GM18511 (cell line): ENCODE measurements around the gene FGF11.
"Not testable (repeated sequence)": the region's sequence is repeated elsewhere in the genome, so short reads cannot be mapped to it uniquely, and the experiment has no call there.

Experiments used
- ATAC-seq: cut with Tn5 transposase; IDR thresholded peaks from one replicate; pipeline ENCODE4 v1.9.1; 2021; ENCODE audit warnings: mild to moderate bottlenecking, moderate library complexity; ENCODE audit not compliant: unreplicated experiment

FGF11 gene

DNA sequence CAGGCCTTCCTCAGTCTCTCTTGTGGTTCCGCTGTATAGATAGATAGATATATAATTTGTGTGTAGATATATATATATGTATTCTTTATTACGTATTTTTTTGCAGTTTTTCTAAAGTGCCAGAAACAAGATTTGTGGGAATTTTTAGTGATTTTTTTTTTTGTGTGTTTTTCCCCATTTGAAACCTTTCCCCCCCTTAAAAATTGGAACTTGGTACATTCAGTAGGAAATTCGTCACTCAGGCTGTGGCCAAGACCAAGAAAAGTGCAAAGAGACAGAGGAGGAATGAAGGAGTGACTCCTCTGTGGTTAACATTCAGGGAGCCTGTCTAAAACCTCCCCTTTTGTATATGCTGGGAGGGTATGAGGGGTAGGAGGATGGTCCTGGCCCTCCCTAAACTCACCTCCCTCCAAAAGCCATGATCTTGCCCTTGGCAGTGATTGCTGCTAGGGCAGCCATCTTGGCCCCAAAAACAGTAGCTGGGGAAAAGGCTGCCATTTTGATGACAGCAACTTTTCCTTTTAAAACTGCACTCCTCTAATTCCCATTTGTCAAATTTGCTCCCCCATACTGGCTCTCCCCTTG, 20.7 kb downstream of the FGF11 start:
- no peak for ATAC-seq

DNA sequence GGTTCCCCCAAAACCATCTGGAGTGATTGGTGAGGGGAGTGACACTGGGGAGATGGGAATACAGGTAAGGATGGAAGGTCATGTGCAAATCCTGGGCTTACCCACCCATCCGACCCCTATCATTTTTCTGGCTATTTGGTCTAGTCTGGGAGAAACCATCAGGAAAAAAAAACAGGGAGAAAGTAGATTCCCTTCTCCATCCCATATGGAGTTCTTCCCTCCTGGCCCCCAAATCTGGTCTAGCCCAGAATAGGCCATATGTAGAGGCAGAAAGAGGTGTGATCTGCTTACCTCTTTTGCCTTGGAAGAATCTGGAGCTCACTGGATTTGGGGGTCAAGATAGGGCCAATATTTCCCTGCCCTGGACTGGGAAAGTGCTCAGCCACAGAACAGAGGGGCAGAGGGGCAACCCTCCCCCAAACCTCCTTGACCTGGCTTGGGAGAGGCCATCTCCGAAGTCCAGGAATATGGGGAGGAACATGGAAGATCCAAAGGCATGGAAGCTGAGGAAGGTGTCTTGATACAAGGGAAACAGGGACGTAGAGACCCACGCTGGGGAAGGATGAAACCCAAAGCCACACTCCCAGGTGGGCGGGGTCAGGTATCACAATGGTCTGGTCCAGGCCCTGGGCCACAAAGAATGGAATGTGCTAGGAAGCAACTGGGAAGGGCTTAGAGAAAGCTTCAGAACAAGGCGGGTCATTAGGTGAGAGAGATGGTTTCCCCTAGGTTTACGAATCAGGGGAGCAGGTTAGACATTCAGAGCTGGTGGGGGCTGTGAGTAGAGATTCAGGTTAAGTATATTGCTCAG, 21.7 kb downstream of the FGF11 start:
- ATAC-seq: no peak

DNA sequence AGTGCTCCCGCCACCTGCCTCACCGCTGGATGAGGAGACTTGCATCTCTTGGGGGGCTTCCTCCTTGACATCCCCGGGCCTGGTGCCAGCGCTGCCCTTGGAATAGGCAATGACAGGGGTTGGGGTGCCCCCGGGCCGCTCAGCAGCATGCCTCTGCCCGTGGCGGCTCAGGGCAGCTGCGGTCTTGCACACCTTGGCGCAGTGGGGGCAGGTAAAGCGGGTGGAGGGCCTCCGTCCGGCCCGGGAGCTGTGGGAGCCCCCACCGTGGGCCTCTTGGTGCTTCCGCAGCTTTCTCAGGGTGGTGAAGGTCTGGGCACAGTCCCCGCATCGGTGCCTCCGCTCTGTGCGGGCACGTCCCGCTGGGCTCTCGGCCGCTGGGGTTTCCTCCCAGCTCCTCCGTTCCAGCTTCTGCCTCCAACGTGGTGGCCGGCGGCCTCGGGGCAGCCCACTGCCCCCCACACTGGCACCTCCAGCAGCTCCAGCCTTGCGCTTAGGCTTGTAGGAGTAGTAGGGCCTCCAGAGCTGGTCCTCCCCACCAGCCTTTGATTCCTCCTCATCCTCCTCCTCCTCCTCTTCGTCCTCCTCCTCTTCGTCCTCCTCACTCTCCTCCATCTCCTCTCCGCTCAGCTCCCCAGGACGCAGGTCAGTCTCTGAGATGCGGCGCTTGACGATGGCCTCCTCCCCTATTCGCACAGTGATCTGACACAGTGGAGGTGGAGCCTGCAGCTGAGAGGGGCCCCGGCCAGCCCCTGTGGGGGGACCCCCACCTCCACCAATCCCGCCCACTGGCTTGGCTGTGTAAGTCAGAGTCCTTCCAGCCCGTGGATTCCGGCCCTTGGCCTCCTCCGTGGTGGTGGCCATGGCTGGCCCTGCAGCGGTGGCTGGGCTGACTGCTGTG, 23.4 kb downstream of the FGF11 start:
- ATAC-seq: no peak

DNA sequence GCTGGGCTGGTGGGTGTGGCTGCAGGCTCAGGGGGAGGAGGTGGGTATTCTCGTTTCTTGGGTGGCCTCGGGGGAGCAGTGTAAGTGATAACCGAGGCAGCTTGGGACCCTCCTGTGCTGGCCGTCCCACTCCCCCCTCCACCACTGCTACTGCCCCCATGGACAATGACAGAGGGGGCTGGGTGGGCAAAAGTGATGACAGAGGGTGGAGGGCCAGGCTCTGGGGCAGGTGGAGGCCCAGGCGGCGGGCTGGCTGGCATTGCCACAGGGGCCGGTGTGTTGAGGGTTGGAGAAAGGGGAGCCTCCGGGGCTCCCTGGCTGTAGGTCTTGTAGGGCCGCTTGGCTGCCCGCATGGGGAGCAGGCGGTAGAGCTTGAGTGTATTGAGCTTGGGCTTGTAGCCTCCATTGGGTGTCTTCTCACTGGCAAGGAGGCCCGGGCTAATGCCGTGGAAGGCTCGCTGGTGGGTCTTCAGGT, 24.1 kb downstream of the FGF11 start:
- no peak for ATAC-seq

DNA sequence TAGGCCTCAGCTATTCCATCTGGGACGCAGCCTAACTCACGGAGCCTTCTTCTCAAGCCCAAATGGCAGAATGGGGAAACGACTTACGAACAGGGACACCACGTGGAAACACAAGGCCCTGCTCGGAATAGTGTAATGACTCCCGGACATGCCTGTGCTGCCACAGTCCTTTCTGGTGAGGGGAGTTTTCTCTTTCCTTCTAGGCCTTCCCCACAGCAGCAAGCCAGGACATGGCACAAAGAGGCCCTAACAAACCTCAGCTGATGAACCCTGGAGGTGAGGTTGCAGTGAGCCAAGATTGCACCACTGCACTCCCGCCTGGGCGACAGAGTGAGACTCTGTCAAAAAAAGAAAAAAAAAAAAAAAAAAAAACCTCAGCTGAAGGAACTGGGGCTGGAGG, 24.8 kb downstream of the FGF11 start:
- ATAC-seq: no peak

DNA sequence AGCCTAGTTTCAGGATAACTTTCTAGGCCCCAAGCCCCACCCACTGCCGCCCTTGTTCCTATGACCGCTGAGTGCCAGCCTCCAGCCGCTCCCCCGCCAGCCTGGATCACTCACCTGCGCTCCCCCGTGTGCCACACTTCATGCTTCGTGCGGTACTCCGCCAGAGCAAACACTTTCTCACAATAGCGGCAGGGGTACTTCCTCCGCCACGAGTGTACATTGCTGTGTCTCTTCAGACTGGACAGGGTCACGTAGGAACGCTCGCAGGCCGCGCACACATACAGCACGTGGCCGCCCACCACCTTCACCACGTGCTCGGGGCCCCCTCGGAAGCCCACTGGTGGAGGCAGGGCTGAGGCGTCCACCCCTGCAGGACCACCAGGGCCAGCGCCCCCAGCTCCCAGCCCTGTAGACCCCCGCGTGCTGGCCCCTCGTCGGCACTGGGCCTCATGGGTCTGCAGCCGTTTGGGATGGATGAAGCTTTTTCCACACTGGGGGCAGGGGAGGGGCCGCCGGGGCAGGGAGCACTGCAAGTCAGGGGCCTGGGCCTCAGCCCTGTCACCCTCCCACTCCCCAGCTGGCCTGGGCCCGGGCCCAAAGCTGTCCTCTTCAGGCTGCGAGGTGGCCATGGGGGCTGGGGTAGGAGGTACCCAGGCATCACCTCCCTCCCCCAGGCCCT, 26.4 kb downstream of the FGF11 start:
- no peak for ATAC-seq

DNA sequence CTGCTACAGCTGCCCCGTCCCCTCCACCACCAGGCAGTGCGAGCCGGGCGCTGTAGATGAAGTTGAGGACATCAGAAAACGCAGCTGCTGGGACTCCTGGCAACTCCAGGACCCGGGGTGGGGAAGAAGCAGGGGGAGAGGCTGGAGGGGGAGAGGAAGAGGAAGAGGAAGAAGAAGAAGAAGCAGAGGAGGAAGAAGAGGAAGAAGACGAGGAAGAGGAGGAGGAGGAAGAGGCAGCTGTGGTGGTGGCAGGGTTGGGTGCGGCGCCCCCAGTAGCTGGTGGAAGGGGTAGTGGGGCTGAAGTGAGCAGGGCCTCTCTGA, 27.0 kb downstream of the FGF11 start:
- ATAC-seq: no peak

DNA sequence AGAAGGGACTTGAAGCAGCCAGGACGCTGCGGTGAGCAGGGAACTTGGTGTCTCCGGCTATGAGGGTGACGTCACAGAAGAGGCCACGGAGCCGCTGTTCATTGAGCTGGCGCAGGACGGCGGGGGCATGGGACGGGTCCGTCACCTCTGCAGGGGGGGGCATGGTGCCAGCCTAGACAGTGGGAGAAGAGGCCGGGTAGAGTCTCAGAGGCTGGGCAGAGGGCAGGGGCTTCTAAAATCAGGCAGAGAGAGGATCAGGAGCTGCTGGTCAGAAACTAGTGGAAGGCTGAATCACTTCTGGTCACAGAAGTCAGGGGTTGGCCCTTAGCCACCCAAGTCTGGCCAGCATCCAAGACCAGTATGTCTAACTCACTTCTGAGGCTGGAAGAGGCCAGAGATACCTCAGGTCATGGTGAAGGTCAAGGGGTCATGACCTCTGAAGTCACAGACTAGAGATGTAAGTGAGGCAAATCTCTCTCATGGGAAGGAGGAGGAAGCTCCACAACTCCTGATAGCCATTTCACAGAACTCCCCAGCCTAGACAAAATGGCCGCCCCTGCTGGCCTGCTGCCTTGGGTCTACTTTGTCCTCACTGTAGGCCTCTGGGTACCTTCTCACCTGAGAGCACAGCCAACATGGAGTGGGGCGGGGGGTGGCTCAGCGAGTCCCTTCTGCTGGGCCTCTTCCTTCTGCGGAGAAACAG, 27.5 kb downstream of the FGF11 start:
- ATAC-seq: no peak

DNA sequence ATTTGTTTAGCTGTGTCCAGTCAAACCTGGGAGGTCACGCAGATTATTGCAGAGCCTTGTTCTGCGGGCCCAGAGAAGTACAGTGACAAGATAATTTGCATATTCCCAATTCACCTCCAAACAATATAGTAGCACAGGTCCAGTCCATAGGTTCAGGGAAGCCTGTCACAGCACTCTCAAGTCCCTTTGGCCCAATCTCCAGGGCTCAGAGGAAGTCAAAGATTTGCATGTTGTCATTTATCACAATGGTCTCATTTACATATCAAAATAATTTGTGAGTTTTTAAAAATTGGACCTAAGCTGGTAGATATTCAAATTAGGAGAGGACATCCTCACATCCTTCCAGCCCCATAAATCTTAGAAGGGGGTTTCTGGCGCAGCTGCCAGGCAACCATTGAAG, 28.2 kb downstream of the FGF11 start:
- ATAC-seq: no peak

DNA sequence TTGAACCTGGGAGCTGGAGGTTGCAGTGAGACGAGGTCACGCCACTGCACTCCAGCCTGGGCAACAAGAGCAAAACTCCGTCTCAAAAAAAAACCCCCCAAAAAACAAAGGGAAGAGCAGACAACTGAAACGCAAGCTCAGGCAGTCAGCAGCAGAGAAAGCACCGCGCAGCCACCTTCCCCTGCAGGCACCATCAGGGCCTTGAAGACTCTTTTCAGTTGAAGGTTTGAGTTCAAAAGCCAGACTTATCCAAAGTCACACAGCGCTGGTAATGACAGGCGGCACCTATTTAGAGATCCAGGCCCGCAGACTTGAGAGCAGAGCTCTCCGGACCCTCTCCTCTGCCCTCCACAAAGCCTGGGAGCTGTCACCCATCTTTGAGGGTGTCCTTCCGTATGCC, 29.0 kb downstream of the FGF11 start:
- ATAC-seq: no peak

DNA sequence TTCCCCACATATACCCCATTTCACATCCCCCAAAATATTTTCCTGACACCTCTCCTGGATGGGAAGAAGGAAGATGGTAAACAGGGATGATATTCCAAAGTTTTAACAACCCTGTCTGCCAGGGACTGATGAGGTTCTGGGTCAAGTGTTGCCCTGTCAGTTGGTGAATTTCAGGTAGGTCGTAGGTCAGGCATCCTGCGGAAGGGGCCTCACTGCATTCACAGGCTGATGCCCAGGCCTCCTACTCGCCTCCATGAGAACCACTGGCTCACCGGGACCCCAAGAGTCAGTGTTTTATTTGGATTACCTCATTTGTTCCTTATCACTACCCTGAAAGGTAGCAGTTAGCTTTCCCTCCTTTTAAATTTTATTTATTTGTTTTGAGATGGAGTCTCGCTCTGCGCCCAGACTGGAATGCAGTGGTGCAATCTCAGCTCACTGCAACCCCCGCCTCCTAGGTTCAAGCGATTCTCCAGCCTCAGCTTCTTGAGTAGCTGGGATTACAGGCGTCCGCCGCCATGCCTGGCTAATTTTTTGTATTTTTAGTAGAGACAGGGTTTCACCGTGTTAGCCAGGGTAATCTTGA, 29.6 kb downstream of the FGF11 start:
- no peak for ATAC-seq

DNA sequence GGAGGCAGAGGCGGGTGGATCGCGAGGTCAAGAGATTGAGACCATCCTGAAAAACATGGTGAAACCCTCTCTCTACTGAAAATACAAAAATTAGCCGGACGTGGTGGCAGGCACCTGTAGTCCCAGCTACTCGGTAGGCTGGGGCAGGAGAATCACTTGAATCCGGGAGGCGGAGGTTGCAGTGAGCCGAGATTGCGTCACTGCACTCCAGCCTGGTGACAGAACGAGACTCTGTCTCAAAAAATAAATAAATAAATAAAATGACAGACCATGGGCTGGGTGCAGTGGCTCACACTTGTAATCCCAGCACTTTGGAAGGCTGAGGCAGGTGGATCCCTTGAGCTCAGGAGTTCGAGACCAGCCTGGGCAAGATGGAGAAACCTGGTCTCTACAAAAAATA, 30.5 kb downstream of the FGF11 start:
- ATAC-seq: not testable (repeated sequence)

DNA sequence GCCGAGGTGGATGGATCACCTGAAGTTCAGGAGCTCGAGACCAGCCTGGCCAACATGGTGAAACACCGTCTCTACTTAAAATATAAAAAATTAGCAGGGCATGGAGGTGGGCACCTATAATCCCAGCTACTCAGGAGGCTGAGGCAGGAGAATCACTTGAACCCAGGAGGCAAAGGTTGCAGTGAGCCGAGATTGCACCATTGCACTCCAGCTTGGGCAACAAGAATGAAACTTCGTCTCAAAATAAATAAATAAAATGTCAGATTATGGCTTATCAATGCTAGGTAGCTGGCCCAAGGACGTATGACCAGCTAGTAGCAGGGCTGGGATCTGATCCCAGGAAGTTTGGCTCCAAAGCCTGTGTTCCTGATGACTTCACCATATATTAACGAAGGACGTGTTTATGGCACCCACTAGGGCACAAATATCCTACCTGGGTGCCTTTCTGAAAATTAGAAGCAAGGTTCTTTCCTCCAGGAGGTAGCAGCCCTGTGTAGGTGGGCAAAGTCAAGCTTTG, 31.2 kb downstream of the FGF11 start:
- not testable (repeated sequence) for ATAC-seq

DNA sequence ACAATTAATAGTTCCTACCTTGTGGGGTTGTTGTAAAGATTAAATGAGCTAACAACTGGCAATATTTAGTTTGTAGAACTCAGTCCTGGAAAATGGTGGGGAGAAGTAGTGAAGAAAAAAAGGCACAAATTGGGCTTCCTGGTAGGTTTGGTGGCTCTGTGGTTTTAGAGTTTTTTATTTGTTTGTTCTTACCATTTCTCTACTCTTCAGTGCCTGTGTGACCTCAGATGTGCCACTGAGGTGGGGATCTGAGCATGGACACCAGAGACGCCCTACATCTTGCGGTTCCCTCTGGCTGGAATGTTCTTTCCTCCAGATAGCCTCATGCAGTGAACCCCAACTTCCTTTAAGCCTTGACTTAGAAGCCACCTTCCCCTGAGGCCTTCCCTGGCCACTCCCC, 32.4 kb downstream of the FGF11 start:
- ATAC-seq: no peak

DNA sequence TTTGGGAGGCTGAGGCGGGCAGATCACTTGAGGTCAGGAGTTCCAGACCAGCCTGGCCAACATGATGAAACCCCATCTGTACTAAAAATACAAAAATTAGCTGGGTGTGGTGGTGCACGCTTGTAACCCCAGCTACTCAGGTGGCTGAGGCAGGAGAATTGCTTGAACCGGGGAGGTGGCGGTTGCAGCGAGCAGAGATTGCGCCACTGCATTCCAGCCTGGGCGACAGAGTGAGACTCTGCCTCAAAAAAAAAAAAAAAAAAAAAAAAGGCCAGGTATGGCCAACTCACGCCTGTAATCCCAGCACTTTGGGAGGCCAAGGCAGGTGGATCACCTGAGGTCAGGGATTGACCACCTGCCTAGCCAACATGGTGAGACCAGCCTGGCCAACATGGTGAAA, 35.5 kb downstream of the FGF11 start:
- ATAC-seq: not testable (repeated sequence)

DNA sequence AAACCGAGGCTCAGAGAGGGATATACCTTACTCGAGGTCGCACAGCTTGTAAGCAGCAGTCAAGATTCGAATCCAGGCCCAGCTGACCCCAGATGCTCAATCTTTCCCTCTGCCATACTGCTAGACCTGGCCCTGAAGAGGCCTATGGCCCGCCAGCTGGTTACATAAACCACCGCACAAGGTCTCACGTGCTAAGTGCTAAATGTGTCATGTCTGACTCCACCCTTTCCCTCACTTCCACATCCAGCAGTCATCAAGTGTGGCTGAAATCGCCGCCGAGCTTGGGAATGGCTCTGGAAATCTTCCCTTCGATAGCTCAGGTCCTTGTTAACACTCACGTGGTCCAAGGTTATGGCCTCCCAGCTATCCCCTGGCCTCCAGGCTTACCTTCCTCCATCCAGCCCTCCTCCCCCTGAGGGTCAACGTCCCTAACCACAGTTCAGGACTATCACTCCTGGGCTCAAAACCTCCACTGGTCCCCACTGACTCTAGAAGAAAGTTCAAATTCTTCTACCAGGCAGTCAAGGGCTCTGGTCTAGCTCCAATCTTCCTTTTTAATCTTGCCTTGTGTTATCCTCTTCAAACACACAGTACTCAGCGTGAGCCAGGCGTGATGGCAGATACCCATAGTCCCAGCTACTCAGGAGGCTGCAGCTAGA, 36.6 kb downstream of the FGF11 start:
- no peak for ATAC-seq

DNA sequence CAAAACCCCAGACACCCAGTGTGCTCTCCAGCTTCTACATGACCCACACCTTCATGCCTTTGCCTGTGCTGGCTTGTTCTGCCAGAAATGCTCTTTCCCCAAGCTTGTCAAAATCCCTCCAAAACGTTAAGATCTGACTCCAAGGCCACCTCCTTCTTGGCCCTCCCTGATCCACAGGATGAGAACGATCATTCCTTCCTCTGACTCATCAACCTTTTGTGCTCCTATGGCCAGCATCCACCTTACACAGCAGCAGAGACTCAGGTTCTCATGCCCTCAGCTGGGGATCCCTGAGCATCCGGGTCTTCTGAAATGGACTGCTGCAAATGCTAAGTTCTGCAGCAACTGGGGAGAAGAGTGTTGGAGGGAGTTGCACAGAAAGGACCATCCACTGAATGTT, 37.2 kb downstream of the FGF11 start:
- ATAC-seq: no peak

DNA sequence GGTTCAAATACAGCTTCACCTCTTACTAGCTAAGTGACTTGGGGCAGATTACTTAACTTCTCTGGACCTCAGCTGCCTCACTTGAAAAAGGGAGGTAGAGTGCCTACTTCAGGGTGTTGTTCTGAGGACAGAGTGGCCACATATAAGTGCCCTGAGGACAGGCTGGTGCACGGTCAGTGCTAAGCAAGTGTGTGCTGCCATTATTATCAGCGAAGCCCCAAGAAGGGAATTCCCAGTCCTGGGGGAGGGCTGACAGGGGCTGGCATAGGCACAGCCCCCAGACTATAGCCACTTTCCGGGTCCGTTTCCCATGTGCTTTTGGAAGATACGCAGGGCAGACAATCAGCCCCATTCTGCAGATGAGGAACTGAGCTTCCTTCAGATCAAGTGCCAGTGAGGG, 37.6 kb downstream of the FGF11 start:
- no peak for ATAC-seq
